Large intestine (tissue), 3 donors: ENCODE measurements around the gene MARK2. TPM values are rescaled to one million over a fixed set of nuclear protein-coding genes. Genes with fewer than 3 reads are reported as not detected.
A peak's percentile ranks its signal among the peaks of the same experiment; 100 is the strongest.

Source experiments
- DNase-seq, 2 donors: peaks; one replicate each; pipeline versions ENCODE4 v3.0.0 to v3.0.0-alpha.2; 2013
- H3K27ac ChIP-seq: one replicate; pipeline ENCODE4 v1.5.1; 2013; ENCODE audit warnings: low read length
- H3K27me3 ChIP-seq: 2 replicates; pipeline ENCODE4 v1.6.1; 2013; ENCODE audit warnings: low read length; ENCODE audit not compliant: control insufficient read depth, insufficient read depth
- H3K36me3 ChIP-seq: 2 replicates; pipeline ENCODE4 v1.6.1; 2013; ENCODE audit warnings: low read length; ENCODE audit not compliant: control insufficient read depth, insufficient read depth
- H3K4me1 ChIP-seq: one replicate; pipeline ENCODE4 v1.6.1; 2013; ENCODE audit warnings: low read length; ENCODE audit not compliant: control insufficient read depth, insufficient read depth
- H3K4me3 ChIP-seq: one replicate; pipeline ENCODE4 v1.5.1; 2013; ENCODE audit warnings: low read length
- H3K9me3 ChIP-seq: one replicate; pipeline ENCODE4 v1.6.1; 2013; ENCODE audit warnings: mild to moderate bottlenecking, low read depth, low read length, moderate library complexity; ENCODE audit not compliant: control insufficient read depth
- WGBS: methylation state at CpG from one replicate; pipeline ENCODE4 v1.1.5; 2013; ENCODE audit warnings: low lambda C conversion rate; ENCODE audit not compliant: insufficient coverage; 5-methylcytosine and 5-hydroxymethylcytosine counted together
- polyA plus RNA-seq: library from polyadenylated mRNA; unstranded; fragments of 120-200 nt; gene quantifications from one replicate; pipeline ENCODE4 v1.2.1, GENCODE V29; 2013

The MARK2 gene
- polyA plus RNA-seq, 1 donor, result 49.3 TPM

DNA sequence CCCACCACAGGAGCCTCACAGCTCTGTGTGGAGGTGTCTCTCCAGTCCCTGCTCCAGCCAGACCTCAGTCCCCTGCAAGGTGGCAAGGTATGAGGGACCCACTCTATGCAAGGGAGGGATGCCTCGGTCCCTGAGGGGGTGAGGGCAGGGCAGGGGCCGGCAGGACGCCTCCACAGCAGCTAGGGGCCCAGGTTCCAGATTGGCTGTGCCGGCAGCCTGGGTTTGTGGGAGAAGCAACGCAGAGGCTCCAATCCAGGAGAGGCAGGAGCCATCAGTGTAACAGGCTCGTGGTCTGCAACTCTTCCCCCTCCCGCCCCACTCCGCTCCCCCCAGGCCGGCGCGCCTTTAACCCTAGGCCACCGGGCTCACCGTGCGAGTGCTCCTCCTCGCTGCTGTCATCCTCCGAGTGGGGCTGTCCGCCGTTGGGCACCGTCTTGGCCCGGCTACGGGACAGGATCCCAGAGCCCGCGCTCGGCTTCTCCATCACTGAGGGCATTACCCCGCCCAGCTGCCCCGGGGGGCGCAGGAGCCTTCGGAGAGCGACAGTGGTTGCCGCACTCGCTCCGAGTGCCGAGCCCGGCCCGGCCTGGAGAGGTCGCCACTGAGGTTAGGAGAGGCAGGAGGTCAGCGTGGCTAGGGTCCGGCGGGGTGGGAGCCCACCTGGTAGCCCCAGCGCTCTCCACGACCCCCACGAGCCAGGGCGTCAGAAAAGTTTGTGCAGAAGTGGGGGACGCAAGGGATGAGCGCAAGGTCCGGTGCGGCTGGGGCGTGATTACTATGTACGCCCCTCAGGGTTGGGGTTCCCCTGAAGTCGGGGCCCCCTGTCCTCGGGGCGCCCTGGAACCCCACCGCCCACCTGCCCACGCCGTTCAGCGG is 77.3 kb downstream of the MARK2 start:
- Histone ChIP-seq H3K4me1 (peaks cover 51% of the 10 kb centered on the region), H3K27ac (no peak overlapping the region), H3K27me3 (no peaks in the 10 kb centered on the region), H3K9me3 (peaks cover 2% of the 10 kb centered on the region), H3K4me3 (peak overlapping the region; percentile 62), H3K36me3 (peaks cover 18% of the 10 kb centered on the region)
- peak in 1 of 2 donors; percentile 43 for DNase-seq
- no CpG with 5 or more reads among the region's 56 CpGs for WGBS

GRCh38 chr11:63916837-63917691 is 78.2 kb downstream of the MARK2 start, which contains the start of gene RCOR2:
RCOR2 (minus strand) TSS chr11:63917164; CDS start chr11:63916456, 708 bp downstream.
- peak within 1 kb of the TSS; percentile 62 for H3K4me3 ChIP-seq
- H3K27ac ChIP-seq, result peak within 1 kb of the TSS; percentile 85
- no CpG with 5 or more reads among the region's 85 CpGs for WGBS
- peaks cover 52% of the 10 kb centered on the region for H3K4me1 ChIP-seq
- H3K9me3 ChIP-seq, result peaks cover 2% of the 10 kb centered on the region
- H3K36me3 ChIP-seq, result peaks cover 15% of the 10 kb centered on the region
- DNase-seq, result peak in 1 of 2 donors; percentile 80
- no peaks in the 10 kb centered on the region for H3K27me3 ChIP-seq

DNA sequence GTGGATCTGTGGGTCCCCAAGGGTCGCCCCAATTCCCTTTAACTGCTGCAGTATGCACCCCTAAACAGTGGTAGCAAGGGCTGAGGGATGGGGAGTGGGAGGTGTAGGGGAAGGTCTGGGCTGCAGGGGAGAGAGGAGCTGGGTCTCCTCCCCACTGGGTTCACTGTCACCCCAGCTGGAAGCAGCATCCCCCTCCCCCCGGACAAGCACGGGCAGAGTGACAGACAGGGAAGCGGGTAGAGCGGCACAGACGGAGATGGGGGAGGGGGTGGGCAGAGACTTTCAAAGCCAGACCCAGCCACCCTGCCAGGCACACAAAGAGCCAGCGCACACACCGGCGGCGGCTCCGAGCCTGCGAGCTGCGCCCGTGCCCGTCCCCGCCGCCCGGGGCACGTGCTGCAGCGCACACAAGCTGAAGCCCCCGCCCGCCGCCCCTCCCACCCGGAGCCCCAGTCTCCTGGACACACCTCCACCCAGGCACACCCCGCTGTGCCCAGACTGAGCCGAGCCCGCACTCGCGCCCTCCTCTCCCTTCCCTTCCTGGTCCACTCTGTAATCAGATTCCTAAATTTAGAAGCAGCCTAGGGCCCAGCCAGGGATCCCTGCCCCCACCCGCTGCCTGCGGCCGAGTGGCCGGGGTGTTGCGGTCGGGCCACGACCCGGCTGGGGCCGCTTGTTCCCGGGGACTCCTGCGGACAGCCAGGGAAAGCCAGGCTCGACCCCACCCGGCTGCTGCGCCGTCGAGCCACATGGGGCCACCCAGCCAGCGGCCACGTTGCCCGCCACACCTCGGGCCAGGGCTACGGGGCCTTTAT is 79.0 kb downstream of the MARK2 start:
- Histone ChIP-seq H3K27me3 (no peaks in the 10 kb centered on the region), H3K4me3 (peak overlapping the region; percentile 49), H3K36me3 (peaks cover 11% of the 10 kb centered on the region), H3K27ac (peak overlapping the region; percentile 85), H3K9me3 (peaks cover 2% of the 10 kb centered on the region), H3K4me1 (peaks cover 52% of the 10 kb centered on the region)
- peak in 1 of 2 donors; percentile 67 for DNase-seq
- WGBS, result no CpG with 5 or more reads among the region's 50 CpGs

GRCh38 chr11:63918507-63919191 is 79.7 kb downstream of the MARK2 start:
- Histone ChIP-seq H3K27ac (peak overlapping the region; percentile 85), H3K4me1 (peaks cover 52% of the 10 kb centered on the region), H3K36me3 (peaks cover 10% of the 10 kb centered on the region), H3K9me3 (peaks cover 2% of the 10 kb centered on the region), H3K27me3 (no peaks in the 10 kb centered on the region), H3K4me3 (peak overlapping the region; percentile 42)
- 0% methylated on average over 1 of the region's 9 CpGs for WGBS
- peak in 1 of 2 donors; percentile 64 for DNase-seq

GRCh38 chr11:63919267-63920125 is 80.6 kb downstream of the MARK2 start:
- Histone ChIP-seq H3K4me3 (peak overlapping the region; percentile 42), H3K9me3 (peaks cover 2% of the 10 kb centered on the region), H3K27ac (peak overlapping the region; percentile 85), H3K4me1 (peaks cover 52% of the 10 kb centered on the region), H3K36me3 (peaks cover 2% of the 10 kb centered on the region), H3K27me3 (no peaks in the 10 kb centered on the region)
- peak; percentile 72 to 86 for DNase-seq
- no CpG with 5 or more reads among the region's 41 CpGs for WGBS

DNA sequence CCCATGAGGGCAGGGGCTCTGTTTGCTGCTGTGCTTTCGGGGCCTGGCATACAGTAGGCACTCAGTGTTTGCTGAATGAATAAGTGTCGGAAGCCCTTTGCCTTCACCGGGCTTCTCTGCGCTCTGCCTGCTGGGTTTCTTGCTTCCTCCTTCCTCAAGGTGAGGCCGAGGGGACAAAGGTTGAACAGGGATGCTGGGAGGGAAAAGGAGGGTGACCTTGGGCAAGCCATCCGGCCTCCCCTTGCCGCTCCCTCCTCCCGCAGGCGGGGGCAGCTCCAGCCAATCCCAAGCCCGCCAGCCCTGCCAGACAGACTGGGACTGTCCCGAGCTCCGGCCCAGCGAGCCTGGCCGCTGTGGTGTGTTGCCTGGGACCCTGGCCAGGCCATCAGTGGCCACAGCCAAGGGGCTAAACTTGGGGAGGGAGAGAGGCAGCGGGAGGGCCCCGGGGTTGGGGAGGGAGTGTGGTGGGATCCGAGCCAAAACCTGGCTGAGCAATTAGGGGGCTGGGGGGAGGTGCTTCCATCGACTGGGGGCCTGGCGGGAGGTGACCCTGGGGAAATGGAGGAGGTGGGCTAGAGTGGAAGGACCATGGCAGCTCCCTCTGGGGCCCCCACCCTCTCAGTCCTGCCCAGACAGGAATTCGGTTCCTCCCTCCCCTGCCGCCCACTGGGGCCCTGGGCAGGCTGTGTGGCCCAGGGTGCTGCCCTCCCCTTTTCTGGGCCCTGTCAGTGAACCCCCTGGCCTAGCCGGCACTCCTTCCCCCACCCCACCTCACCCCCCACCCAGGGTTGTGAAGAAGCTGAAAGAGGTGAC is 81.4 kb downstream of the MARK2 start:
- H3K4me1 ChIP-seq, result peaks cover 49% of the 10 kb centered on the region
- H3K36me3 ChIP-seq, result no peaks in the 10 kb centered on the region
- peak; percentile 90 to 97 for DNase-seq
- peak overlapping the region; percentile 85 for H3K27ac ChIP-seq
- H3K27me3 ChIP-seq, result no peaks in the 10 kb centered on the region
- WGBS, result no CpG with 5 or more reads among the region's 22 CpGs
- peak overlapping the region; percentile 42 for H3K4me3 ChIP-seq
- peaks cover 2% of the 10 kb centered on the region for H3K9me3 ChIP-seq

DNA sequence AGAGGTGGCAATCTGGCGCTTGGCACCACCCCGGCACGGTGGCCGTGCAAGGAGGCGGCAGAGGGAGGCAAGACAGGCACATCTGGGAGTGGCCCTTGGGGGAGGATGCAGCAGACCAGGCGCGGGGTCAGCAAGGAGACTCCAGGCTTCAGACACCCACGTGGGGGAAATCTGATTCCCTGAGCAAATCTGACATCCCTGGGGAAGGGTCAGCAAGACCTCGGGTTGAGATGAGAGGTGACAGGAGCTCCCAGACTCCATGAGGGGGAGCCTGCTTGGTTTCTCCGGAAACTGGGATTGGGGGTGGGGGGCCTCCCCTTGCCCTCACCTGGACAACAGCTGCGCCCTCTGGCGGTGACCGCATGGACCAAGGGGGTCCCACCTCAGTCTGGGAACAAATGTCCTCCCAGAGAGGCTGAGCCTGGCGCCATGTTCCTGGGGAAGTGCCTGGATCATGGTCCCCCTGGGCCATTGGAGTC is 82.1 kb downstream of the MARK2 start:
- H3K9me3 ChIP-seq, result peaks cover 2% of the 10 kb centered on the region
- peak in 1 of 2 donors; percentile 38 for DNase-seq
- WGBS, result no CpG with 5 or more reads among the region's 14 CpGs
- no peak overlapping the region for H3K27ac ChIP-seq
- peaks cover 44% of the 10 kb centered on the region for H3K4me1 ChIP-seq
- H3K36me3 ChIP-seq, result no peaks in the 10 kb centered on the region
- no peaks in the 10 kb centered on the region for H3K27me3 ChIP-seq
- no peak overlapping the region for H3K4me3 ChIP-seq

- Histone ChIP-seq H3K4me3 (no peak overlapping the region), H3K9me3 (peaks cover 2% of the 10 kb centered on the region), H3K4me1 (peaks cover 33% of the 10 kb centered on the region), H3K36me3 (no peaks in the 10 kb centered on the region), H3K27ac (no peak overlapping the region), H3K27me3 (no peaks in the 10 kb centered on the region)
- DNase-seq, result peak in 1 of 2 donors; percentile 55
- no CpG with 5 or more reads among the region's 2 CpGs for WGBS
These were observed 83.8 kb downstream of the MARK2 start for GRCh38 chr11:63922673-63923192.
